Measurements from ENCODE around the gene NSMCE4A.
"Not testable (repeated sequence)": the region's sequence is repeated elsewhere in the genome, so short reads cannot be mapped to it uniquely, and the experiment has no call there.

NSMCE4A gene

DNA sequence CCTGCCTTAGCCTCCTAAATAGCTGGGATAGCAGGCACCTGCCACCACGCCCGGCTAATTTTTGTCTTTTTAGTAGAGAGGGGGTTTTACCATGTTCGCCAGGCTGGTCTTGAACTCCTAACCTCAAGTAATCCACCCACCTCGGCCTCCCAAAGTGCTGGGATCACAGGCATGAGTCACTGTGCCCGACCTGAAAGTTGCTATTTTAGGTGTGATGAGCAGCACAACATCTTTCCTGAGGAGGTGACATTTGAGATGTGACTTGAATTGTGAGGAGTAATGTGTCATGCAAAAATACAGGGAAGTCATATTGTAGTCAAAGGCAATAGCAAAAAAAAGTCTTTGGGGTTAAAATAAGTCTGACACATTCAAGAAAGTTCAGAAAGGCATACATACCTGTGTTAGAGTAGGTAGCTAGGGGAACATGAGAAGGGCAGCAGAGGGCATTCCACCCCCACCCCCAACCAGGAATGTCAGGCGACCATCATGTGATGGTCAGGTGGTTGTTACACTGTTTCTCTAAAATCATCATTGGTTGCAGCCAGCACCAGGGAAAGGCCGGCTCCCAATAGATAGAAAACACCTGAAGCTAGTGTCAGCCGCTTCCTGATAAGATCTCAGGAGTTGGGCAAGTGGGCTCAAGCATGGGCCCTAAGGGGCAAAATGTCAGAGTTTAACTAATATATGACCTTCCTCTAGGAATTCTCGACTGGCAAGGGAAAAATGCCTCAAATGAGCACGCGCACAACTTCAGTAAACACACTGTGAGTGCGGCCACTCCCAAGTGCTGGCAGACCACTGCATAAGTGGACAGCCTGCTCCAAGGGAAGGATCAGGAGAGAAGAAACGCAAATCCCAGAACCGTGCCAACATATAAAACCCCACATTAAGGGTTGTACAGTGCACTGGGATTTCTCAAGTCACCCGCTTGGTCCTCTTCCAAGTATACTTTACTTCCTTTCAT lies 13.6 kb upstream of the NSMCE4A start, which contains the start of gene TACC2:
Gene TACC2 (plus strand): TSS at position 803 of the 964 bp plus-strand sequence. CDS start 32,819 bp downstream, outside the sequence.
- DNase-seq: no peak

DNA sequence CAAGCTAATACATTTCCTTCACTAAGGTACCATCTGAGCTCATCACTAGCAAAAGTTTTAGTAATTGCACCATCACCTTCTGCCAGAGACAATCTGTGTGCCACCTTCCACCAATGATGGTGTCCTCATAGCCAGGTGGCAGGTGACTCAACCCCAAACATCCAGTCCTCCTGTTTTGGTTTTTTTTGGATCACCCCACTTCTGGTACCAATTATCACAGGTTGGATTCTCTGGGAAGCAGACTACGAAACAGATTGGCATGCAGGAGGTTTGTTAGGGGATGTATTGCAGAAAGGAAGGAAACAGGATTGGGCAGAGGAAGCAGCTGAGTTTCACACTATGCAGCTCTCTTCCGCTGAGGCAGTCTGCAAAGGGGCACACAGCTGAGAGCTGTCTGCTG lies 9.4 kb upstream of the NSMCE4A start:
- no peak for DNase-seq

DNA sequence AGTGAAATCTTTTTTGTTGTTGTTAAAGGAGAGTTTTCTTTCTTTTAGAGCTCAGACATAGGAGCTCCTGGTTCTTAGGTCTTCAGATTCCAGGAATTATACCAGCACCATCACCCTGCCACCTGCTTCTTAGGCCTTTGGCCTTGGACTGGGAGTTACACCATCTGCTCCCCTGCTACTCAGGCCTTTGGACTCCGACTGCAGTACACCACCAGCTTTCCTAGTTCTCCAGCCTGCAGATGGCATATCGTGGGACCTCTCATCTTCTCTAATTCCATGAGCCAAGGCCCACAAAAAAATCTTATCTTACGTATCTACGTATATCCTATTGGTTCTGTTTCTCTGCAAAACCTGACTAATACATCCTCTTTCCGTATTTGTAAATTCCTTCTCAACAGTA lies 8.8 kb upstream of the NSMCE4A start:
- no peak for DNase-seq

GRCh38 chr10:121981346-121981745 lies 6.3 kb upstream of the NSMCE4A start:
- no peak for DNase-seq

- no peak for DNase-seq
Measured at GRCh38 chr10:121978511-121978910, 3.5 kb upstream of the NSMCE4A start.

DNA sequence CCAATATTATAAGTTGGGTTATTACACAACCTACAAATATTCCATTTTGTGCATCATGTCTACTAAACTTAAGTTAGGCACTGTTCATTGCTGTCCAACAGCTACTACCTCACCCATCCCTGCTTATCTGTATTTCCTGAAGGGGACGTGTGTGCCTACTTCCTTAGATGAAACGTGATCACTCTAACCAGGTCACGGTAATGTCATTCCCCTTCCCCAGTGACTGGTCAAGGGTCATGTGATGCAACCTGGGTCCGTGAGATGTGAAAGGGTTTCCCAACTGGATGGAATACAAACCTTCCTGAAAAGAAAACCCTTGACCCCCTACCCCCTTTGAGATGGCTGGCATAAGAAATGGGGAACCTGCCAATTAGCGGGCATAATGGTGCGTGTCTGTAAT lies 1.6 kb upstream of the NSMCE4A start:
- DNase-seq: no peak

DNA sequence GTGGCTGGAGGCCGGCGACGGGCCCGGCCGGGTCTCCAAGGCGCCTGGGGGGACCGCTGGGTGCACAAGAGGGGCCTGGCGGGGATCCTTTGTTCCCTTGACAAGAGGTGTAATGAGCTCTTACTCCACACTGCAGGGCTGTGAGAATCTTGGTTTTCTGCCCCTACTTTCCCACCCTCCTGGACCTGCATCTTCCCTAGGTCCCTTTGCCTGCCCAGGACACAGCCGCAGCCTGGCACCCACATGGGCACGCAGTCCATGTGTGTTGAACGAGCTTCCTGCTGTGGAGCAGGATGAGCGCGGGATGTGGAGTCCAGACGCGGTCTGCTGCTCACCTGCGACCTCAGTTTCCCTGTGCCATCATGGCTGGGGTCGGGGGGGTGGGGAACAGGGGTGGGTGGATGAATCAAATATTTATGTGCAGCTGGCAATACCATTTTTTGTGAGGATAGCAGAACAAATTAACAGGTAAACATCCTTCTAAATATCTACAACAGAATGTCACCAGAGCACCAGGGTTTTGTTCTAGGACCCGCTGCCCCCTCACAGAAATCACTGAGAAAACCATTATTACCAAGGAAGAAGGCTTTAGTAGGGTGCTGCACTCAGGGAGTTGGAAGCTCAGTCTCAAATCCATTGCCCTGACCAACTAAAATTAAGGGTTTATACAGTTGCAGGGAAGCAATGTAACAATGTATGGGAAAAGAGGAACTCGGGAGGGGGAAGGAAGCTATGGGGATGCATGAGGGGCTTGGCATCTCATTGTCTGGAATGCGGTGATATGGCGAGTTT lies 474 bp upstream of the NSMCE4A start:
- DNase-seq: peak; percentile 2

GRCh38 chr10:121974019-121974534 lies 940 bp downstream of the NSMCE4A start:
- DNase-seq: no peak

GRCh38 chr10:121969086-121969485 lies 5.9 kb downstream of the NSMCE4A start:
- not testable (repeated sequence) for DNase-seq

GRCh38 chr10:121965996-121966395 lies 9.0 kb downstream of the NSMCE4A start:
- DNase-seq: no peak

DNA sequence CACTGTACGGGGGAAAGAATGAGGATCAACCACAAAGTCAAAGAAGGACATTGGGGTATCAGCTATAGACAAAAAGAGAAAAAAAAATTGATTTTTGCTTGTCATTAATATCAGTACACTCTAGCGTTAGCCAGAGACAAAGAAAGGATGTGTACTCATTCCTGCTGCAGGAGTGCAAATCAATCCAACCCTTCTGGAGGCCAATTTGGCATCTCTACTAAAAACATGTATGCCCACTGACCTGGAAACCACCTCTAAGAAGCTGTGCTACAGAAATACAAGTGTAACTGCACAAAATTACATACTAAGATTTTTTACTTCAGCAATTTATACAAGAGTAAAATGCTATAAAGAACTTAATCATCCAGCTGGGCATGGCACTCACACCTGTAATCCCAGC lies 13.6 kb downstream of the NSMCE4A start:
- no peak for DNase-seq

DNA sequence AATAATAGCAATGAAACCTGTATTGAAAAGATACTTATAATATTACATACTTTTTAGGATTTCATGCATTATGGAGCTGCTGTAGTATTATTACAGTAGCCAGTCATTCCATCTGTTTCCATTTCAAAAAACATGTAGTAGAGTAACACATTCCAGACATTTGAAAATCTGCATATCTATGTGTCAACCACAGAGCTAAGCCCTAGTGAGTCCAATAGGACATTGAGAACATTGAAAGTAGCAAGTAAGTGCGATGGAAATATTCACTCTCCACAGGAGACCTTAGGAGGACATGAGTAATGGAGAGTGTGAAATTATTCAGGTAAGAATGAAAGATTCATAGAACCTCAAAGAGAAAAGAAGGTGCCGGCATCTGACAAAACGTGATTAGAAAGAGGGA lies 15.3 kb downstream of the NSMCE4A start:
- no peak for DNase-seq

DNA sequence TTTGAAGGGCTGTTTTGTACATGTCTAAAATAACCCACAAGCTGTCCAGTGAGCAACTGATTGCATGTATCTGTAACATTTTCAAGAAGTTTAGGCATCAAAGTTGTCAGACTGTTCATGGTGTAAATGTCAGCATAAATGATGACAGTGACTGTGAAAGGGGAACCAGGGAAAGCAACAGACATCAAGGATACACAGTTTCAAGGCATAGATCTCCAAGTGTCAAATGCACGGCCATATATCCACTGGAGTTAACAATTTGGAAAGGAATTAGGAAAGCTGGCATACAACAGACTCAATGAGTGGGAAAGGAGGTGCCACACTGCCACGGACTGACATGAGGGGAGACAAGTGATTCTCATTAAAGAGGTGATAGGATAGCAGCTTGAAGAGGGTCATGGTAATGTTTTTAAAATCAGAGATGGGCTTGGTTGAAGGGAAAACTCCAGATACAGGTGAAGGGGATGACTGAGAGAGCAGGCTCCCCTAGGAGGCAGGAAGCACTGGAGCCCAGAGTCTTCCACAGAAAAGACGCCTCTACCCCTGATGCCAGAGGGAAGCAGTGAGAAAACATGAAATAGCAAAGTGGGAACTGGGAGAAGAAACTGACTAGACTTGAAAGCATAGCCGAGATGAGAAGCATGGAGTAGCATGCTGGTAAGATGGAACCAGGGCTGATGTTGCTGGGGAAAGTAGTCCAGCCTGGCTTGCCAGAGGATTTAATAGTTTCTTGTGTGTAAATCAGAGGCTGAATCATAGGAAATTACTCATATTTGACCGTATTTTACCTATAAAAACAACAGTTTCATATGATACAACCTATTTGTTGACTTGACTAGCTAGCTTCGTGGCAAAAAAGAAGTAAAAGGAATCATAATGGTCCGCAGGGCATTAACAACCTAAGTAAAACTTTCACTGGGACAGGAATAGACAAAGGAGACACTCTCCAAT lies 18.6 kb downstream of the NSMCE4A start:
- DNase-seq: no peak

- no peak for DNase-seq
Measured at GRCh38 chr10:121952226-121952625, 22.8 kb downstream of the NSMCE4A start.

GRCh38 chr10:121949451-121949850 lies 25.6 kb downstream of the NSMCE4A start:
- DNase-seq: no peak

DNA sequence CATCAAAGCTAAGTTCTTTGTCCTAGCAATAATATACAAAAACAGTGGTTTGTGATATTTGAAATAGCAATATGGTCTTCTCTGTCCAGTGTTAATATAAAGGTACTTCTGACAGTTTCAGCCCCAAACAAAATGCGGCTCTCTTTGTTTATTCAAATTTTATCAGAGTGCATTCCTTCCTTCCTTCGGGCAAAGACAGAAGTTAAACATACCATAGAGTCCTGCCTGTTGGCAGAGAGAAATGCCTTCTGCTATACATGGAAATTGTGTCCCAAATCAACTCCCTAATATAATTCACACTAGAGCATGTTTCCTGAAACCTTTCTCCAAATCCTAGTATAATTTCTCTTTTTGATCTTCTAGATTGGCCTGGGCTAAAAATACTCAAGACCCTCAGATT lies 26.0 kb downstream of the NSMCE4A start:
- no peak for DNase-seq

- no peak for DNase-seq
Measured at GRCh38 chr10:121947343-121948330, 27.4 kb downstream of the NSMCE4A start.

DNA sequence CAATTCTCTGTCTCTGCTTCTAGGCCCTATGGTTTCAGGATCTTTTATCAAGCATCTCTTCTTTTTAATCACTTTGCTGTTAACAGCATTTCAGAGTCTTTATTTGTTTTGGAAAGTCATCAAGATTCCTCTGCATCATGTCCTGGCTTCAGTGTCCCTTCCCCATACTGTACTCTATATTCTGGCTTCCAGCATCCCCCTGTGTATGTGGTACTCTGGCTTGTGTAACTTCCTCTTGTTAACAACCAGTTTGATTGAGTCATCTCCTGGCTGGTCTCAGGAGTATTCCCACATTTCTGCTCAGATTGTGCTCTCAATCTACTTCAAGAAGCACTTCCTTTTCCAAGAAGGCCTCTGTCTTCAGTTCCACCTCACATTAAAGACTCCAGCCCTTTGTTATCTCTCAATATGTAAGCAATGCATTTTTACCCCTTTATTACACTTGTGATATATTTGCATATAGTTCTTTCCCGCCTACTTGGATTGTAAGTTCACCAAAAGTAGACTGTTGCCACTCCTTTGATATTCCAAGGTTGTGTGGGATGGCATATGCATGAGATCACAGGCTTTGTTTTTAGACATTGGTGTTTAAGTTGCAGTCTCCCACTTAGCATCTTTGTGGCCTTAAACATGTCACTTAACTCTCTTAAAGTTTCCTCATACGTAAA lies 32.1 kb downstream of the NSMCE4A start:
- no peak for DNase-seq

GRCh38 chr10:121941532-121941931 lies 33.5 kb downstream of the NSMCE4A start:
- DNase-seq: no peak

GRCh38 chr10:121936295-121936694 lies 38.7 kb downstream of the NSMCE4A start:
- DNase-seq: no peak

DNA sequence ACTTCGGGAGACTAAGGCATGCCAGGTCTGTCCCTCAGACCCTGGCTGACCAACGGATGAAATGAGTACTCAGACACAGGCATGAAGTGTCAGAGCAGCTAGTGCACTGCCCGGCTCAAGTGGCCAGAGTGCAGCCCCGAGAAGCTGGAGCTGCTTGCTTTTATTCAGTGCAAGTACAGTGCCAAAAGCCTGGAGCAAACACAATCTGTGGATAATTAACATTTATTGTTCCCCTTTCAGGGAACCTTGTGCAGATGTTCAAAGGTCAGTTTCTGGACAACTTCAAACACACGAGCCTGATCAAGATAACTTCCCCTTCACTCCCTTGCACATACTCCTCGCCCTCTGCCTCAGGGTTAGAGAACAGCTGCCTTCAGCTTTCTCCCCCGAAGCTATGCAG lies 39.3 kb downstream of the NSMCE4A start:
- no peak for DNase-seq
